ENCODE data around the gene CACNB2.
"Not testable (repeated sequence)": the region's sequence is repeated elsewhere in the genome, so short reads cannot be mapped to it uniquely, and the experiment has no call there.

DNA sequence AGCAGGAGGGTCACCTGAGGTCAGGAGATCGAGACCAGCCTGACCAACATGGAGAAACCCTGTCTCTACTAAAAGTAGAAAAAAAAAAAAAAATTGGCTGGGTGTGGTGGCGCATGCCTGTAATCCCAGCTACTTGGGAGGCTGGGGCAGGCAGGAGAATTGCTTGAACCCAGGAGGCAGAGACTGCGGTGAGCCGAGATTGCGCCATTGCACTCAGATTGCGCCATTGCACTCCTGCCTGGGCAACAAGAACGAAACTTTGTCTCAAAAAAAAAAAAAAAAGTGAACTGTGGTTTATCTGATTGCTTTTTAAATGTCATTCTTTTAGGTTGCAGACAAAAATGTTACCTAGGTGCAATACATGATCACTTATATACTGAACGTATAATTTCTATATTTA, 16.6 kb downstream of the CACNB2 start:
- TF ChIP-seq EZH2 (IDR thresholded peaks at IDR 0.05; ENCODE audit: borderline replicate concordance, low read length); CTCF (conservative IDR thresholded peaks at IDR 0.05 in 1 of 2, IDR thresholded peaks at IDR 0.05 in 1 of 2; ENCODE audit: extremely low read depth in 1 of 2, insufficient read depth in 1 of 2, low read depth in 1 of 2, low read length in 2 of 2): not testable (repeated sequence)
